Ishikawa (cell line): ENCODE data around the gene FGF2.

Source experiments
- CEBPB ChIP-seq: IDR thresholded peaks from 2 replicates; pipeline ENCODE4 v1.6.1; 2012
- EP300 ChIP-seq: IDR thresholded peaks from 2 replicates; pipeline ENCODE4 v1.6.1; 2012; ENCODE audit warnings: borderline replicate concordance
- FOXM1 ChIP-seq: IDR thresholded peaks from 2 replicates; pipeline ENCODE4 v1.6.1; 2012; ENCODE audit warnings: low read depth, borderline replicate concordance
- NFIC ChIP-seq: IDR thresholded peaks from 2 replicates; pipeline ENCODE4 v1.6.1; 2012
- RAD21 ChIP-seq: IDR thresholded peaks from 2 replicates; pipeline ENCODE4 v1.6.1; 2012; ENCODE audit warnings: low read depth
- TAF1 ChIP-seq: IDR thresholded peaks from 2 replicates; pipeline ENCODE4 v1.6.1; 2012; ENCODE audit warnings: low read depth, mild to moderate bottlenecking
- YY1 ChIP-seq: IDR thresholded peaks from 2 replicates; pipeline ENCODE4 v1.6.1; 2012; ENCODE audit warnings: low read depth
- ZBTB7A ChIP-seq: IDR thresholded peaks from 2 replicates; pipeline ENCODE4 v1.6.1; 2012; ENCODE audit warnings: low read depth
- TF ChIP-seq, protein P1 (sequence below): IDR thresholded peaks from 2 replicates; pipeline ENCODE4 v1.6.1; 2012
- TF ChIP-seq, protein P2 (sequence below): IDR thresholded peaks from 2 replicates; pipeline ENCODE4 v1.6.1; 2012; ENCODE audit warnings: low read depth, mild to moderate bottlenecking
- TF ChIP-seq, protein P3 (sequence below): IDR thresholded peaks from 2 replicates; pipeline ENCODE4 v1.6.1; 2012

DNA sequence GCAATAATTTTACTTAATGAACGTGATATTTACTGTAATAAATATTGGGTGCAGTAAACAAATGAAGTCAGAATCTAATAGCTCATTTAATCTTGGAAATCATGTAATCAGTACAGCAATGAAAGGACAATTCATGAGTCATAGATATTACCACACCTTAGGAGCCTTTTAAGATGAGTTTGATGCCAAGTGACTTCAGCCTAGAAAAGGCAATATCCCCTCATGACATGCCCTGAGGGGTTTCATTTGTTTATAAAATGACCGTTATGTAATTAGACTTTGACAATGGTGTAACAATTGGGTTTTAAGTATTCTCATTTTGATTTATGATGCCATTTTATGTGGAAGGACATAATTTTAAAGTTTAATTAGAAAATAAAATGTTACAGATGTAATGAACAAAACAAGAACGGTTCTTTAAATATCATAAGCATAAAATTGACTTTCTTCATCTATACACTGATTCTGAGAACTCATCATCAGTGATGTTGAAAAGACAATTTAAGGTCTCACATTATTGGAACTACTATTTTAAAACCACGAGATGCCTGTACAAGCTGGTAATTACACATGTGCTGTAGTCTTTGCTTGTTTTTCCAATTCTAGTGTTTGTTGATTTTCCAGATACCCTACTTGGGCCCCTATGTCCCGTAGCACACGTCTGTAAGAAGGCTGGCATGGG is 5.0 kb downstream of the FGF2 start:
- no peak for TF ChIP-seq NFIC
- TF ChIP-seq EP300: no peak
- no peak for TF ChIP-seq ZBTB7A
- TF ChIP-seq RAD21: no peak
- TF ChIP-seq, protein P1, sequence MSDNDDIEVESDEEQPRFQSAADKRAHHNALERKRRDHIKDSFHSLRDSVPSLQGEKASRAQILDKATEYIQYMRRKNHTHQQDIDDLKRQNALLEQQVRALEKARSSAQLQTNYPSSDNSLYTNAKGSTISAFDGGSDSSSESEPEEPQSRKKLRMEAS: no peak
- TF ChIP-seq YY1: no peak
- TF ChIP-seq, protein P2, sequence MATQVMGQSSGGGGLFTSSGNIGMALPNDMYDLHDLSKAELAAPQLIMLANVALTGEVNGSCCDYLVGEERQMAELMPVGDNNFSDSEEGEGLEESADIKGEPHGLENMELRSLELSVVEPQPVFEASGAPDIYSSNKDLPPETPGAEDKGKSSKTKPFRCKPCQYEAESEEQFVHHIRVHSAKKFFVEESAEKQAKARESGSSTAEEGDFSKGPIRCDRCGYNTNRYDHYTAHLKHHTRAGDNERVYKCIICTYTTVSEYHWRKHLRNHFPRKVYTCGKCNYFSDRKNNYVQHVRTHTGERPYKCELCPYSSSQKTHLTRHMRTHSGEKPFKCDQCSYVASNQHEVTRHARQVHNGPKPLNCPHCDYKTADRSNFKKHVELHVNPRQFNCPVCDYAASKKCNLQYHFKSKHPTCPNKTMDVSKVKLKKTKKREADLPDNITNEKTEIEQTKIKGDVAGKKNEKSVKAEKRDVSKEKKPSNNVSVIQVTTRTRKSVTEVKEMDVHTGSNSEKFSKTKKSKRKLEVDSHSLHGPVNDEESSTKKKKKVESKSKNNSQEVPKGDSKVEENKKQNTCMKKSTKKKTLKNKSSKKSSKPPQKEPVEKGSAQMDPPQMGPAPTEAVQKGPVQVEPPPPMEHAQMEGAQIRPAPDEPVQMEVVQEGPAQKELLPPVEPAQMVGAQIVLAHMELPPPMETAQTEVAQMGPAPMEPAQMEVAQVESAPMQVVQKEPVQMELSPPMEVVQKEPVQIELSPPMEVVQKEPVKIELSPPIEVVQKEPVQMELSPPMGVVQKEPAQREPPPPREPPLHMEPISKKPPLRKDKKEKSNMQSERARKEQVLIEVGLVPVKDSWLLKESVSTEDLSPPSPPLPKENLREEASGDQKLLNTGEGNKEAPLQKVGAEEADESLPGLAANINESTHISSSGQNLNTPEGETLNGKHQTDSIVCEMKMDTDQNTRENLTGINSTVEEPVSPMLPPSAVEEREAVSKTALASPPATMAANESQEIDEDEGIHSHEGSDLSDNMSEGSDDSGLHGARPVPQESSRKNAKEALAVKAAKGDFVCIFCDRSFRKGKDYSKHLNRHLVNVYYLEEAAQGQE: no peak
- TF ChIP-seq FOXM1: no peak
- TF ChIP-seq TAF1: no peak
- TF ChIP-seq CEBPB: no peak
- TF ChIP-seq, protein P3, sequence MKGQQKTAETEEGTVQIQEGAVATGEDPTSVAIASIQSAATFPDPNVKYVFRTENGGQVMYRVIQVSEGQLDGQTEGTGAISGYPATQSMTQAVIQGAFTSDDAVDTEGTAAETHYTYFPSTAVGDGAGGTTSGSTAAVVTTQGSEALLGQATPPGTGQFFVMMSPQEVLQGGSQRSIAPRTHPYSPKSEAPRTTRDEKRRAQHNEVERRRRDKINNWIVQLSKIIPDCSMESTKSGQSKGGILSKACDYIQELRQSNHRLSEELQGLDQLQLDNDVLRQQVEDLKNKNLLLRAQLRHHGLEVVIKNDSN: no peak
